B cell (primary cell): ENCODE measurements around the gene ECE1. TPM values are rescaled to one million over a fixed set of nuclear protein-coding genes. Genes with fewer than 3 reads are reported as not detected.
A peak's percentile ranks its signal among the peaks of the same experiment; 100 is the strongest.

ENCODE experiments used
- ATAC-seq: fragments of 200-7000 bp; cut with Tn5 transposase; one replicate; pipeline ENCODE4 v1.10.0; 2021; ENCODE audit warnings: low read depth, mild to moderate bottlenecking, moderate number of reproducible peaks, moderate library complexity
- CTCF ChIA-PET: fragments of 350-600 bp; sonication (Branson Sonifier 250); formaldehyde crosslinking; loops from one replicate; lab custom pipeline; 2021; ENCODE audit warnings: antibody characterized with exemption, inconsistent platforms; lab: Charles Lee
- POLR2A ChIA-PET: fragments of 350-600 bp; sonication (Branson Sonifier 250); formaldehyde crosslinking; loops from one replicate; lab custom pipeline; 2021; ENCODE audit warnings: antibody characterized with exemption; lab: Charles Lee
- DNase-seq: peaks from one replicate; pipeline ENCODE4 v3.0.0; 2013
- H2AFZ ChIP-seq: 2 replicates; pipeline ENCODE4 v1.6.1; 2012; ENCODE audit warnings: mild to moderate bottlenecking, low read depth, low read length; ENCODE audit not compliant: insufficient read depth, poor library complexity, severe bottlenecking
- H3K27ac ChIP-seq, 2 donors: 1 replicate in 1 of 2; 2 replicates in 1 of 2; pipeline ENCODE4 v1.5.1; 2012 to 2013; ENCODE audit warnings: low read length in 2 of 2, mild to moderate bottlenecking in 2 of 2, moderate library complexity in 1 of 2
- H3K27me3 ChIP-seq, 4 experiments: fragments of 200-600 bp in 1 of 4; sonication (generic) in 1 of 4; replicated peaks in 1 of 4; 1 replicate in 2 of 4; 2 replicates in 2 of 4; pipeline versions ENCODE4 v1.6.1 to v1.7.0; 2013 to 2016; ENCODE audit warnings: low read length in 3 of 4, mild to moderate bottlenecking in 2 of 4, mixed read lengths in 1 of 4, moderate library complexity in 1 of 4; ENCODE audit not compliant: insufficient read depth in 4 of 4, control insufficient read depth in 3 of 4; ENCODE audit errors: control extremely low read depth in 1 of 4
- H3K36me3 ChIP-seq, 2 experiments: replicated peaks in 1 of 2; 1 replicate in 1 of 2; 2 replicates in 1 of 2; pipeline versions ENCODE4 v1.6.1 to v1.7.1; 2013; ENCODE audit warnings: low read length in 1 of 2; ENCODE audit not compliant: insufficient read depth in 2 of 2, control insufficient read depth in 1 of 2; ENCODE audit errors: control extremely low read depth in 1 of 2, extremely low read depth in 1 of 2
- H3K4me1 ChIP-seq, 2 donors: fragments of 200-600 bp in 1 of 2; sonication (generic) in 1 of 2; 1 replicate in 1 of 2; 2 replicates in 1 of 2; pipeline versions ENCODE4 v1.5.1 to v1.6.1; 2013 to 2017; ENCODE audit warnings: low read length in 2 of 2; ENCODE audit not compliant: control insufficient read depth in 2 of 2, insufficient read depth in 2 of 2
- H3K4me2 ChIP-seq: replicated peaks from 2 replicates; pipeline ENCODE3; 2012; ENCODE audit warnings: mild to moderate bottlenecking, low read depth, low read length; ENCODE audit not compliant: poor library complexity, severe bottlenecking
- H3K4me3 ChIP-seq, 5 experiments: fragments of 200-600 bp in 1 of 5; sonication (generic) in 1 of 5; 1 replicate in 3 of 5; 2 replicates in 2 of 5; pipeline versions ENCODE4 v1.5.1 to v1.7.0; 2011 to 2016; ENCODE audit warnings: low read length in 4 of 5, mild to moderate bottlenecking in 4 of 5, low read depth in 2 of 5, control low read depth in 1 of 5, moderate library complexity in 1 of 5; ENCODE audit not compliant: insufficient read depth in 1 of 5; ENCODE audit errors: control extremely low read depth in 1 of 5, extremely low read depth in 1 of 5
- H3K79me2 ChIP-seq: fragments of 200-600 bp; sonication (generic); one replicate; pipeline ENCODE4 v1.6.0; 2016; ENCODE audit warnings: low read length; ENCODE audit not compliant: control insufficient read depth, insufficient read depth
- H3K9ac ChIP-seq: fragments of 200-600 bp; sonication (generic); 2 replicates; pipeline ENCODE4 v1.6.1; 2017; ENCODE audit warnings: mild to moderate bottlenecking, low read length, moderate library complexity
- H3K9me3 ChIP-seq, 3 donors: one replicate each; pipeline versions ENCODE4 v1.6.1 to v1.7.1; 2013; ENCODE audit warnings: low read length in 2 of 3; ENCODE audit not compliant: control insufficient read depth in 2 of 3, insufficient read depth in 1 of 3; ENCODE audit errors: control extremely low read depth in 1 of 3
- H4K20me1 ChIP-seq: 2 replicates; pipeline ENCODE4 v1.6.0; 2012; ENCODE audit warnings: mild to moderate bottlenecking, low read length; ENCODE audit not compliant: insufficient read depth, control insufficient read depth, poor library complexity, severe bottlenecking
- H3K27ac Mint-ChIP-seq: one replicate; pipeline ENCODE4 v1.8.0; 2021; ENCODE audit warnings: mixed read lengths
- H3K27me3 Mint-ChIP-seq: one replicate; pipeline ENCODE4 v1.8.0; 2021; ENCODE audit warnings: mixed read lengths
- H3K4me1 Mint-ChIP-seq: one replicate; pipeline ENCODE4 v1.8.0; 2021; ENCODE audit warnings: mixed read lengths
- H3K4me3 Mint-ChIP-seq: one replicate; pipeline ENCODE4 v1.8.0; 2021; ENCODE audit warnings: mixed read lengths
- H3K9me3 Mint-ChIP-seq: one replicate; pipeline ENCODE4 v1.8.0; 2022; ENCODE audit warnings: mixed read lengths; ENCODE audit not compliant: insufficient read depth
- EZH2 ChIP-seq: IDR thresholded peaks from 2 replicates; pipeline ENCODE4 v1.6.1; 2012; ENCODE audit warnings: borderline replicate concordance, low read depth, mild to moderate bottlenecking, moderate library complexity, low read length; ENCODE audit not compliant: insufficient read depth, poor library complexity, severe bottlenecking
- WGBS: methylation state at CpG from one replicate; pipeline ENCODE4 v1.1.5; 2013; ENCODE audit warnings: missing lambda C conversion rate; ENCODE audit not compliant: insufficient coverage; 5-methylcytosine and 5-hydroxymethylcytosine counted together
- intact Hi-C: fragments of 100-400 bp; cut with micrococcal nuclease; formaldehyde crosslinking; loops from one replicate; pipeline ENCODE4 v1.10.0; 2022
- polyA plus RNA-seq: library from polyadenylated mRNA; depleted of rRNA; stranded (reverse); fragments of >200 nt; gene quantifications from 2 replicates; pipeline ENCODE4 v1.2.3, GENCODE V29; 2012
- total RNA-seq, 2 donors: library from RNA; stranded (reverse); fragments of 120-200 nt in 1 of 2; gene quantifications; 1 replicate in 1 of 2; 2 replicates in 1 of 2; pipeline versions ENCODE4 v1.2.3 to v1.2.4, GENCODE V29; 2013 to 2022
- TF ChIP-seq, protein P1 (sequence below): fragments of 200-600 bp; IDR thresholded peaks from one replicate; pipeline ENCODE4 v1.8.0; 2022; ENCODE audit warnings: antibody characterized with exemption, mild to moderate bottlenecking

Gene ECE1
- total and polyA plus RNA-seq, 2 donors (not counting 1 experiment from before 2014, with no cell fraction given): 46.7 to 133 TPM

DNA sequence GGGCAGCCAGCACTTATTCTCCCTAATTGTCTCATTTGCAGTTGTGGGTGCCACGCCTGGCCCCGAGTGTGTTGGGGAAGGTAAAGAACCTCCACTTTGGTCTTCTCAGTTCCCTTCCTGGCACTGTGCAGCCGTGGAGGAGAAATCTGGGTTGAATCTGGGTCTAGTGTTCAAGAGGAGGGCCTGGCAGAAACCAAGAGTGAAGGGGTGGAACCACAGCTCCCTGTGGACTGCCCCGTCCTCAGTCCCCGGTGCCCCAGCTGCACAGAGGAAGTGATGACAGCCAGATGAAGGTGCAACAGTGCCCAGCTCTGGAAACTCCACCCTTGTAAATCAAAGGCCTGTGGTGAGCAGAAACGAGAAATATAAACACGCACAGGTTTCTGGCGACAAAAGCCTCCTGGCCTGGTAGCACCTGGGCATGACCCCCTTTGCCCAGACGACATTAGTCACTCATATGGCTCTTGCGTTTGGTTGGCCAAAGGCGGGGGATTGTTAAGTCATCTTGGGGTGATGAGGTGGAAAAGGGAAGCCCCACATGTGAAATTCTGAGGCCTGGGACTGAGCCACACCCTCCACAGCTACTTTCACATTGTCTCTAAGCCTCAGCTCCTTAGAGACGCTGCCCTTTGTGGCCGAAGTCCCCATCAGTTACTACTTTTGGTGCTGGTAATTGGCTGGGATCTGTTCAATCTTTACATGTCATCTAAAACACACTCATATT is 4.2 kb upstream of the ECE1 start:
- 0% methylated on average over 9 of the region's 13 CpGs for WGBS
- no peaks in the 10 kb centered on the region for H3K27me3 ChIP-seq
- no peak overlapping the region for H2AFZ ChIP-seq
- H3K4me3 ChIP-seq: peak overlapping the region; percentile 48 to 75 (median 61)
- no peak for TF ChIP-seq EZH2
- TF ChIP-seq, protein P1, sequence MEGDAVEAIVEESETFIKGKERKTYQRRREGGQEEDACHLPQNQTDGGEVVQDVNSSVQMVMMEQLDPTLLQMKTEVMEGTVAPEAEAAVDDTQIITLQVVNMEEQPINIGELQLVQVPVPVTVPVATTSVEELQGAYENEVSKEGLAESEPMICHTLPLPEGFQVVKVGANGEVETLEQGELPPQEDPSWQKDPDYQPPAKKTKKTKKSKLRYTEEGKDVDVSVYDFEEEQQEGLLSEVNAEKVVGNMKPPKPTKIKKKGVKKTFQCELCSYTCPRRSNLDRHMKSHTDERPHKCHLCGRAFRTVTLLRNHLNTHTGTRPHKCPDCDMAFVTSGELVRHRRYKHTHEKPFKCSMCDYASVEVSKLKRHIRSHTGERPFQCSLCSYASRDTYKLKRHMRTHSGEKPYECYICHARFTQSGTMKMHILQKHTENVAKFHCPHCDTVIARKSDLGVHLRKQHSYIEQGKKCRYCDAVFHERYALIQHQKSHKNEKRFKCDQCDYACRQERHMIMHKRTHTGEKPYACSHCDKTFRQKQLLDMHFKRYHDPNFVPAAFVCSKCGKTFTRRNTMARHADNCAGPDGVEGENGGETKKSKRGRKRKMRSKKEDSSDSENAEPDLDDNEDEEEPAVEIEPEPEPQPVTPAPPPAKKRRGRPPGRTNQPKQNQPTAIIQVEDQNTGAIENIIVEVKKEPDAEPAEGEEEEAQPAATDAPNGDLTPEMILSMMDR: no peak
- H3K9me3 ChIP-seq: no peaks in the 10 kb centered on the region
- peaks cover 85% of the 10 kb centered on the region for H3K4me1 Mint-ChIP-seq
- no peaks in the 10 kb centered on the region for H3K36me3 ChIP-seq
- no peaks in the 10 kb centered on the region for H3K9me3 Mint-ChIP-seq
- H3K27ac ChIP-seq: peak overlapping the region; percentile 96 to 99
- H3K4me1 ChIP-seq: peaks cover 77 to 90% of the 10 kb centered on the region in 2 donors
- ChIA-PET CTCF (interaction anchor here (0.6 to 11.3 kb wide), 14 partner anchors 10 to 223 kb away, joined by 3 to 92 read pairs (median 6); no protein-coding TSS in a partner anchor), POLR2A (interaction anchor here (1.0 to 4.5 kb wide), 7 partner anchors 24 to 224 kb away, joined by 4 to 40 read pairs (median 17); no protein-coding TSS in a partner anchor)
- peaks cover 54% of the 10 kb centered on the region for H3K79me2 ChIP-seq
- peaks cover 2% of the 10 kb centered on the region for H4K20me1 ChIP-seq
- peak overlapping the region; percentile 87 for H3K4me3 Mint-ChIP-seq
- H3K9ac ChIP-seq: peak overlapping the region; percentile 77
- ATAC-seq (peak; percentile 71), DNase-seq (peak; percentile 97)
- H3K27me3 Mint-ChIP-seq: no peaks in the 10 kb centered on the region
- H3K4me2 ChIP-seq: peak overlapping the region; percentile 94
- intact Hi-C loops: loop anchor here (1.0 to 10.0 kb wide), 11 partner anchors 24 to 730 kb away; partner anchors contain the start of genes EIF4G3 and HP1BP3
- H3K27ac Mint-ChIP-seq: peak overlapping the region; percentile 95
